Activated CD4-positive, alpha-beta T cell treated with anti-CD3 and anti-CD28 coated beads, Interleukin-2, amount 10 ng/mL, durations not matched to agents 7 days and 5 days (primary cell): ENCODE data around the gene ITGB1BP2. TPM values are rescaled to one million over a fixed set of nuclear protein-coding genes. Genes with fewer than 3 reads are reported as not detected.
"Not testable (repeated sequence)": the region's sequence is repeated elsewhere in the genome, so short reads cannot be mapped to it uniquely, and the experiment has no call there.

Experiments
- CTCF ChIA-PET: fragments of 350-600 bp; sonication (Branson Sonifier 250); formaldehyde crosslinking; loops from one replicate; lab custom pipeline; 2021; ENCODE audit warnings: antibody characterized with exemption; lab: Charles Lee
- POLR2A ChIA-PET: fragments of 350-600 bp; sonication (Branson Sonifier 250); formaldehyde crosslinking; loops from one replicate; lab custom pipeline; 2021; ENCODE audit warnings: antibody characterized with exemption; lab: Charles Lee
- DNase-seq: peaks from one replicate; pipeline ENCODE4 v3.0.0-alpha.2; 2020
- H3K27ac Mint-ChIP-seq: one replicate; pipeline ENCODE4 v1.8.0; 2021; ENCODE audit warnings: mild to moderate bottlenecking, moderate library complexity, mixed read lengths
- H3K27me3 Mint-ChIP-seq: one replicate; pipeline ENCODE4 v1.8.0; 2021; ENCODE audit warnings: mixed read lengths
- H3K36me3 Mint-ChIP-seq: one replicate; pipeline ENCODE4 v1.8.0; 2021; ENCODE audit warnings: low read depth, mixed read lengths
- H3K4me1 Mint-ChIP-seq: one replicate; pipeline ENCODE4 v1.8.0; 2021; ENCODE audit warnings: mixed read lengths
- H3K4me3 Mint-ChIP-seq: one replicate; pipeline ENCODE4 v1.8.0; 2021; ENCODE audit warnings: mild to moderate bottlenecking, moderate library complexity, mixed read lengths
- H3K9me3 Mint-ChIP-seq: one replicate; pipeline ENCODE4 v1.8.0; 2021; ENCODE audit warnings: mixed read lengths
- total RNA-seq, 2 experiments: library from RNA; stranded (reverse); gene quantifications; one replicate each; pipeline ENCODE4 v1.2.3, GENCODE V29; 2021

The ITGB1BP2 gene
- total RNA-seq, 2 experiments from 2014 or later, result 4.4 to 4.7 TPM

DNA sequence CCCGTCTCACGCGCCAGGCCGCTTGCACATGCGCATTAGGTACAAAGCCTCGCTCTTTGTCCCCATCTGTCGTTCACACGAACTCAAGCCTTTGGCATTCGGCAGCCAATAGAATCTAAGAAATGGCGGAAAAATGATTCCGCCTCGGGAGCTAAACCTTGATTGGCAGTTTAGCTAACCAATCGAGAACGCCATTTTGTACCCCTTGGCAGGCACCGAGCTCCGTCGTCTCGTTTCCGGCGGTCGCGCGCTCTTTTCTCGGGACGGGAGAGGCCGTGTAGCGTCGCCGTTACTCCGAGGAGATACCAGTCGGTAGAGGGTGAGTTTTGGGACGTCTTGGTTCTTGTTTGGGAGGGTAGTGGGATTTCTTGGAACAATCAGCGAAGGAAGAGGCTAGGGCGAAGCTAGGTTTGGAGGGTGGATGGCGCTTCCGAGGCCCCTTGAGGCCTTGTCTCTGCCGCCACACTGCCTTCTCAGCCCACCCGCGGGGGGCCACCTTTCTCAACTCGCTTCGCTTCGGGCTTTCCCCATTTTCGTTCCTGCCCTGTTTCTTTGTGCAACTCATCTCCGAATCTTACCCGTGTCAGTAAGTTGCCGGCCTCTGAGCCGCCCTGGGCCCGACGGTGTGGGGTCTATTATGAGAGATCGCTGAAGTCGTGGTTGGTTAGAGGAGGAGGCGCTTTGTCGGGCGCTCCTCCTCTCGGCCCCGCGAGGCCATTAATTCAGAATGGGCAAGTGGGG lies 18.0 kb upstream of the ITGB1BP2 start, which contains the start of gene NONO:
Gene NONO (plus strand): TSS at position 233 of the 741 bp plus-strand sequence. CDS start 7,003 bp downstream, outside the sequence.
- Mint-ChIP-seq H3K27ac (peak within 1 kb of the TSS; percentile 100), H3K36me3 (peaks cover 23% of the 10 kb centered on the region), H3K4me3 (peak within 1 kb of the TSS; percentile 93), H3K9me3 (no peaks in the 10 kb centered on the region), H3K27me3 (no peaks in the 10 kb centered on the region), H3K4me1 (peaks cover 14% of the 10 kb centered on the region)
- peak; percentile 95 for DNase-seq
- ChIA-PET CTCF (interaction anchor here (0.9 to 1.2 kb wide), 2 partner anchors 41 to 166 kb away, joined by 3 read pairs; no protein-coding TSS in a partner anchor), POLR2A (interaction anchor here (0.6 to 1.2 kb wide), 7 partner anchors 15 to 771 kb away, joined by 3 to 7 read pairs (median 5); partner anchors contain the start of gene TAF1)

DNA sequence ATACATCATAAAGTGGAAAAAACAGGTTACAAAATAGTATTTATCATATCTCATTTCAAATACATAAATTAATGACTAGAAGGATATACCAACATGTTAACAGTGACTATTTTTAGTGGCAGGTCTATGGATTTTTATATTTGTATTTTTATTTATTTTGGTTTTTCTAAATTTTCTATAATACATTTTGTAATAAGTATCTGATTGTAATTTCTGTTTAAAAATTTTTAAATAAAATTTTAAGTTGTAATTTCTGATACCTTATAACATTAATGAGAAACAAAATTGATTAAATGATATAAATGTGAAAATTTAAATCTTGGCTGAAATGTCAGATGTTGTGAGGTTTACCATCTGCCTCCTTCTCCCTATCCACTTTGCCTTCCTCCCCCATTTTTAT lies 15.6 kb upstream of the ITGB1BP2 start:
- ChIA-PET CTCF (no interaction called here), POLR2A (no interaction called here)
- no peaks in the 10 kb centered on the region for H3K9me3 Mint-ChIP-seq
- peaks cover 30% of the 10 kb centered on the region for H3K36me3 Mint-ChIP-seq
- DNase-seq, result no peak
- no peaks in the 10 kb centered on the region for H3K27me3 Mint-ChIP-seq
- peaks cover 20% of the 10 kb centered on the region for H3K4me1 Mint-ChIP-seq
- peak overlapping the region; percentile 93 for H3K4me3 Mint-ChIP-seq
- H3K27ac Mint-ChIP-seq, result no peak overlapping the region

DNA sequence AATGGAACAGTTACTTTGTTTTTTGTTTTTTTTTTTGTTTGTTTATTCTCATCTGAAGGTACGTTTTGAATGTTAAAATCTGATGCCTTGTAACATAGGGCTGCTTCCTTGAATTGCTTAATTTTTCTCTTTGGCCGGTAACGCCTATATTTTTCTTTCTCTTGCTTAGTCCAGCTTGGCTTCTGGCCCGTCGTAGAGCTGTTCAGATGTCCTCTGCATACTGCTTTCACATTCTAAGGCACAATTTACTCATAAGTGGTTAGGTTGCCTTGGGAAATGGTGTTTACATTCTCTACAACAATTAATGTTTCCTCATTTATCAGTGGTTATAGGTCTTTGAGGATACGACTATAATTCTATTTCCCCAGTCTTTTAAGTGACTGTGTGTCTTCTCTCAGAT lies 10.2 kb upstream of the ITGB1BP2 start:
- H3K9me3 Mint-ChIP-seq, result no peaks in the 10 kb centered on the region
- no peak overlapping the region for H3K27ac Mint-ChIP-seq
- ChIA-PET CTCF (interaction anchor here (0.6 kb wide), 2 partner anchors 12 to 36 kb away, joined by 3 read pairs; no protein-coding TSS in a partner anchor), POLR2A (interaction anchor here (0.6 kb wide), 1 partner anchor 64 kb away, joined by 4 read pairs; no protein-coding TSS in a partner anchor)
- no peaks in the 10 kb centered on the region for H3K27me3 Mint-ChIP-seq
- DNase-seq, result no peak
- H3K4me3 Mint-ChIP-seq, result no peak overlapping the region
- peaks cover 27% of the 10 kb centered on the region for H3K36me3 Mint-ChIP-seq
- peaks cover 16% of the 10 kb centered on the region for H3K4me1 Mint-ChIP-seq

DNA sequence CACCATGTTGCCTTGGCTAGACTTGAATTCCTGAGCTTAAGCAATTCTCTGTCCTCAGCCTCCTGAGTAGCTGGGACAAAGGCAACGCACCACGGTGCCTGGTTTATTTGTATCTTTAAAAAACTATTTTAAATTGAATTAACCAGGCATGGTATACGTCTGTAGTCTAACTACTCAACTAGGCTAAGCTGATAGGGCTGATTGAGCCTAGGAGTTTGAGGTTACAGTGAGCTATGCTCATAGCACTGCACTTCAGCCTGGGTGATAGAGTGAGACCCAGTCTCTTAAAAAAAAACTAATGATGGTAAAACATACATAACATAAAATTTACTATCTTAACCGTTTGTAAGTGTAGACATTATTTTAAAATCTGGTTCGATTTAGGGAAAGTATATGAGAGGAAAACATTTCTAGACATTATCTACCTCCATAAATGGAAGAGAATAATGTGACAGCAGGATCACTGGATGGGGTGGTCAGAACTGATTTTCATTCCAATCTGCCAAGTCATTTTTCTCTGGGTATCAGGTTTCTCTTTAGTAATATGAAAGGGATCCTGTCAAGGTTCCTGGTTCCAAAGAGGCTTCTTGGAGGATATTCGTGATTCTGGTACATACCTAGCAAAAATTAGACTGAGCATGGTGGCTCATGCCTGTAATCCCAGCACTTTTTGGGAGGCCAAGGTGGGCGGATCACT lies 8.7 kb upstream of the ITGB1BP2 start:
- POLR2A ChIA-PET, result no interaction called here
- Mint-ChIP-seq H3K4me3 (no peak overlapping the region), H3K4me1 (peaks cover 12% of the 10 kb centered on the region), H3K36me3 (peaks cover 40% of the 10 kb centered on the region), H3K27ac (no peak overlapping the region), H3K27me3 (no peaks in the 10 kb centered on the region), H3K9me3 (no peaks in the 10 kb centered on the region)
- no peak for DNase-seq
- CTCF ChIA-PET, result interaction anchor here (1.0 kb wide), 1 partner anchor 31 kb away, joined by 3 read pairs; no protein-coding TSS in a partner anchor

DNA sequence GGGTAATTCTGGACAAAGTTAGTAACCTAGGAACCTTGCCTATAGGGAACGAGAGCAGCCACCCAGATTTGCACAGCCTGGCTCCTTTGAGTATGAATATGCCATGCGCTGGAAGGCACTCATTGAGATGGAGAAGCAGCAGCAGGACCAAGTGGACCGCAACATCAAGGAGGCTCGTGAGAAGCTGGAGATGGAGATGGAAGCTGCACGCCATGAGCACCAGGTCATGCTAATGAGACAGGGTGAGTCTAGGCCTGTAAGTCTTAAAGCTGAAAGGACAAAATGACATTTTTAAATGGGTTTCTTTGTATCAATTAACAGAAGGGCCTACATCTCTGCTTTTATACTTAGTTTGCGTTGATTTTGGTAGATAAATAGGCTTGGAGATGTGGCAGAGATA lies 4.7 kb upstream of the ITGB1BP2 start:
- H3K36me3 Mint-ChIP-seq, result peaks cover 47% of the 10 kb centered on the region
- CTCF ChIA-PET, result no interaction called here

DNA sequence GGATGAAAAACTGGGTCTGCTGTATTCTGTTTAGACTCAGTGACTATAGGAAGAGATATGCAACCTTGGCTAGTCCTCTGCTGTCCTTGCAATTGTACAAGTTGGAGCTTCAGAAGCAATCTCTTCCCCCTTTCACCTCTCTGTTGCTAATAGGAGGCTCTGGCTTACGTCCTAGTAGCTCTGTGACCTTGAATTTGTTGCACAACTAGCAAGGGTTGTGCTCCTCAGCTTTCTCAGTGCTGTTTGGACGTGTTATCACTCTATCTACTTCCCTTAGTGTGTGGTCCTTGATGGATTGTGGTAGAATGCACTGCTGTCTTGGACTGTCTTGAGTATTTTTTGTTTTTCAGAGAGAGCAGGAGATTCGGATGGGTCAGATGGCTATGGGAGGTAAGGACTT lies 3.4 kb upstream of the ITGB1BP2 start:
- Mint-ChIP-seq H3K4me1 (peaks cover 23% of the 10 kb centered on the region), H3K4me3 (no peak overlapping the region), H3K36me3 (peaks cover 56% of the 10 kb centered on the region), H3K27ac (no peak overlapping the region), H3K9me3 (no peaks in the 10 kb centered on the region), H3K27me3 (no peaks in the 10 kb centered on the region)
- CTCF ChIA-PET, result no interaction called here
- no peak for DNase-seq
- POLR2A ChIA-PET, result interaction anchor here (0.6 kb wide), 1 partner anchor 15 kb away, joined by 5 read pairs; the partner anchor contains the start of gene NONO

More for the DNA sequence above, 4.7 kb upstream of the ITGB1BP2 start:
- Mint-ChIP-seq H3K27me3 (no peaks in the 10 kb centered on the region), H3K9me3 (no peaks in the 10 kb centered on the region), H3K4me3 (no peak overlapping the region), H3K4me1 (peaks cover 11% of the 10 kb centered on the region), H3K27ac (no peak overlapping the region)
- POLR2A ChIA-PET, result no interaction called here
- no peak for DNase-seq

DNA sequence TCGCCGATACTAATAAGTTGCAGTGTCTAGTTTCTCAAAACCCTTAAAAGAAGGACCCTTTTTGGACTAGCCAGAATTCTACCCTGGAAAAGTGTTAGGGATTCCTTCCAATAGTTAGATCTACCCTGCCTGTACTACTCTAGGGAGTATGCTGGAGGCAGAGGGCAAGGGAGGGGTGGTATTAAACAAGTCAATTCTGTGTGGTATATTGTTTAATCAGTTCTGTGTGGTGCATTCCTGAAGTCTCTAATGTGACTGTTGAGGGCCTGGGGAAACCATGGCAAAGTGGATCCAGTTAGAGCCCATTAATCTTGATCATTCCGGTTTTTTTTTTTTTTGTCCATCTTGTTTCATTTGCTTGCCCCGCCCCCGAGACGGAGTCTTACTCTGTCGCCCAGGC lies 1.5 kb upstream of the ITGB1BP2 start:
- H3K27me3 Mint-ChIP-seq, POLR2A ChIA-PET, H3K4me3 Mint-ChIP-seq, CTCF ChIA-PET, H3K9me3 Mint-ChIP-seq, DNase-seq, H3K27ac Mint-ChIP-seq: not testable (repeated sequence)
- peaks cover 22% of the 10 kb centered on the region for H3K4me1 Mint-ChIP-seq
- peaks cover 63% of the 10 kb centered on the region for H3K36me3 Mint-ChIP-seq

DNA sequence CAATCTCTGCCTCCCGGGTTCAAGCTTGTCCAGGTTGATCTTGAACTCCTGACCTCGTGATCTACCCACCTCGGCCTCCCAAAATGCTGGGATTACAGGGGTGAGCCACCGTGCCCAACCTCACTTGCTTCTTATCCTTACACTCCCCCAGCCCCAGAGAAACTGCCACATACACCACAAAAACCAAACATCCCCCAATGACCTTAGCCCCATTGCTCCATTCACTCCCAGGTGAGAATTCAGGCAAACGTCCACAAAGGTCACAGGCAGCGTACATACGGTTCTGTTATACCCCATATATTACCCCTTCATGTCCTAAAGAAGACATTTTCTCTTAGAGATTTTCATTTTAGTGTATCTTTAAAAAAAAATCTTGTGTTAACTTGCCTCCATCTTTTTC lies 1.1 kb upstream of the ITGB1BP2 start:
- CTCF ChIA-PET, H3K4me3 Mint-ChIP-seq, H3K9me3 Mint-ChIP-seq, H3K27ac Mint-ChIP-seq, H3K27me3 Mint-ChIP-seq, DNase-seq: not testable (repeated sequence)
- Mint-ChIP-seq H3K4me1 (peaks cover 22% of the 10 kb centered on the region), H3K36me3 (peaks cover 64% of the 10 kb centered on the region)
- POLR2A ChIA-PET, result interaction anchor here (0.6 kb wide), 1 partner anchor 26 kb away, joined by 3 read pairs; no protein-coding TSS in a partner anchor

DNA sequence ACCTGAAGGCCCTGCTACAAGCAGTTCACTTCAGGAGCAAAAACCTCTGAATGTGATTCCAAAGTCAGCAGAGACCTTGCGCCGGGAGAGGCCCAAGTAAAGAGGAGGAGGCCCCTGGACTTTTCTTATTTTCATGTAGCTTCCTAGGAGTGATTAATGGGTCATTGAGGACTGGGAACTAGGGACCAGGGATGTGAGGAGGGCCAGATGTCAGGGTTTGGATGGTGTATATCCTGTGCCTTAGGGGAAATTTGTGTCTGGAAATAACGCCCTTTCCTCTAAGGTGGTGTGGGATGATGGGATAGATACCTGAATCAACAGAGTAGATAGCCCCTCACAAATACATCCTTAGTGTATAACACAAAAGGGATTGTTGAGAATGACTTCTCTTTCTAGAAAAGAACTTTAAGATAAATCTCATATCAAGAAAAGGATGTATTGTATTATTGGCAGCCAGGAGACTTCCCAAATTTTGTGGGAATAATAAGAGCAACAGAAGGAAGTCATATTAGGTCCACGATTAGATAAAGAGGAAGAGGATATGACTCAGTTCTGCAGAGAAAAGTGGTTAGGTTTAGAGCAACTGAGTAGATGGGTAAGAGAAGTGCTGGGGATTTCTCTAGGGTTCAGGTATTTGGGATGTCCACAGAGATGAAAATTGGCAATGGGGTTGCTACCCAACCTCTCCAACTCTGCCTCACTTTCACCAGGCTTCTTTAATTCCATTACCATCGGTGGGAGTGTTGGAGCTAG lies 1.1 kb downstream of the ITGB1BP2 start:
- no peak overlapping the region for H3K4me3 Mint-ChIP-seq
- POLR2A ChIA-PET, result no interaction called here
- peaks cover 47% of the 10 kb centered on the region for H3K36me3 Mint-ChIP-seq

DNA sequence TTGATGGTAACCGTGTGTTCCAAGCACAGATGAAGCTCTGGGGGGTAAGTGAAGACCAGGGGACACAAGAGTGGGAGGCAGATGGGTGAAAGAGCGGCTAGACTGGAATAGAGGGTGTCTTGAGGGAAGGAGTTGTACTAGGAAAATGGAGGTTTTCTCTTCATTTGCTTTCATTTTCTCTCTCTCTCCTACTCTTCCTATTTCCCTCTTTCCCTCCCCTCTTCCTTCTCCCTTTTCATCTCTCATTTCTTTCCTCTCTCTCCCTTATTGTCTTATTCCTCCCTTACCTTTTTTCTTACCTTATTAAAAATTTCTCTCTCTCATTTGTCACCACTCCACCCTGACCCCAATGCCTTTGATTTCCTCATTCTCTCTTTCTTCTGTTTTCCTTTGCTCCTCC lies 3.0 kb downstream of the ITGB1BP2 start:
- Mint-ChIP-seq H3K27me3 (no peaks in the 10 kb centered on the region), H3K9me3 (no peaks in the 10 kb centered on the region), H3K36me3 (peaks cover 39% of the 10 kb centered on the region), H3K27ac (peak overlapping the region; percentile 60), H3K4me3 (no peak overlapping the region), H3K4me1 (peaks cover 22% of the 10 kb centered on the region)
- CTCF ChIA-PET, result no interaction called here
- no peak for DNase-seq
- POLR2A ChIA-PET, result no interaction called here

More for the DNA sequence above, 1.1 kb downstream of the ITGB1BP2 start:
- no peak overlapping the region for H3K27ac Mint-ChIP-seq
- H3K27me3 Mint-ChIP-seq, result no peaks in the 10 kb centered on the region
- no peak for DNase-seq
- H3K4me1 Mint-ChIP-seq, result peaks cover 22% of the 10 kb centered on the region
- CTCF ChIA-PET, result interaction anchor here (1.1 kb wide), 1 partner anchor 13 kb away, joined by 3 read pairs; no protein-coding TSS in a partner anchor
- H3K9me3 Mint-ChIP-seq, result no peaks in the 10 kb centered on the region

DNA sequence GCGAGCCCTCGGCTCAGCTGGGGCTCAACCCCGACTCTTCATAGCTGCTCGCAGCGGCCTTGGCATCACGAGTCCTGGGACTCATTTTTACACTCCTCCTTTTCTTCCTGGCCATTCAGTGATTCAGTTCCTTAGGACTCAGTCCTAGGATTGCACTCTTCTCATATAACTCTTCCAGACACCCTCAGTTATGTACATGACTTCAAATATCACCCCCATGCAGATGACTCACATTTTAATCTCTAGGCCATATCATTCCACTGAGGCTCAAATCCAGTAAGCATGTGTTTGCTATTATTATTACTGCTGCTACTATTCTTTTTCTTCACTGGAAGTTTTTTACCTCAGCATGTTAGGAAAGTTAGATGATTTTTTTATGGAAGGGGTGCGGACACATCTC lies 14.4 kb downstream of the ITGB1BP2 start:
- H3K36me3 Mint-ChIP-seq, result peaks cover 8% of the 10 kb centered on the region
- POLR2A ChIA-PET, result no interaction called here
- no peak overlapping the region for H3K27ac Mint-ChIP-seq
- H3K4me1 Mint-ChIP-seq, result no peaks in the 10 kb centered on the region
- no peak for DNase-seq
- no peak overlapping the region for H3K4me3 Mint-ChIP-seq
- CTCF ChIA-PET, result interaction anchor here (1.0 kb wide), 1 partner anchor 14 kb away, joined by 3 read pairs; the partner anchor contains the start of gene ITGB1BP2
- H3K27me3 Mint-ChIP-seq, result no peaks in the 10 kb centered on the region
- no peaks in the 10 kb centered on the region for H3K9me3 Mint-ChIP-seq

DNA sequence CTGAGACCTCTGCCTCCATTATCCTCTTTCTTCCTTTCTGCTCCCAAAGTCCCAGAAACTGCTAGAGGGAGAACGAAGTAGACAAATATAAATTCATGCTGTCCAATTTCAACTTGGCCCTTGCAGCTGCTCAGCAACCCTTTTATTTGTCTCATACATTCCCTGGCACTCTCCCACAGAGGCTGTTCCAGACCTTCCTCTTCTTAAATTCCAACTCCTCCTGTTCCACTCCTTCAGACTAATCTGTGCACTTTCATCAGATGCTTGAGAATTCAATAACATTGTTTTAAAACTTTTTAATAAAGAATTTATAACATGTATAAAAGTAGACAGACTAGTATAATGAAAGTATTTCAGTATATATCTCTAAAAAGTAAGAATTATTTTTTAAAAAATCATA lies 15.4 kb downstream of the ITGB1BP2 start:
- H3K4me1 Mint-ChIP-seq, POLR2A ChIA-PET, H3K4me3 Mint-ChIP-seq, H3K27me3 Mint-ChIP-seq, H3K36me3 Mint-ChIP-seq, H3K27ac Mint-ChIP-seq, DNase-seq, H3K9me3 Mint-ChIP-seq, CTCF ChIA-PET: not testable (repeated sequence)
